HCT116 (cell line): ENCODE data around the gene TFB1M.

ENCODE experiments used
- CTCF ChIP-seq, 3 experiments: fragments of 200-600 bp in 1 of 3; sonication (generic) in 1 of 3; IDR thresholded peaks in 2 of 3; conservative IDR thresholded peaks in 1 of 3; 2 replicates each; pipeline ENCODE4 v1.5.1; 2012 to 2017; ENCODE audit warnings: low read depth in 2 of 3, low read length in 2 of 3, antibody characterized with exemption in 1 of 3, borderline replicate concordance in 1 of 3, control low read depth in 1 of 3, mild to moderate bottlenecking in 1 of 3, mixed read lengths in 1 of 3, mixed run types in 1 of 3, moderate library complexity in 1 of 3; ENCODE audit not compliant: insufficient read depth in 1 of 3
- JUND ChIP-seq: IDR thresholded peaks from 2 replicates; pipeline ENCODE4 v1.6.1; 2012
- SRF ChIP-seq: IDR thresholded peaks from 2 replicates; pipeline ENCODE4 v1.6.1; 2012; ENCODE audit warnings: low read depth
- TF ChIP-seq, protein P1 (sequence below): IDR thresholded peaks from 2 replicates; pipeline ENCODE4 v1.6.1; 2012; ENCODE audit warnings: low read depth

DNA sequence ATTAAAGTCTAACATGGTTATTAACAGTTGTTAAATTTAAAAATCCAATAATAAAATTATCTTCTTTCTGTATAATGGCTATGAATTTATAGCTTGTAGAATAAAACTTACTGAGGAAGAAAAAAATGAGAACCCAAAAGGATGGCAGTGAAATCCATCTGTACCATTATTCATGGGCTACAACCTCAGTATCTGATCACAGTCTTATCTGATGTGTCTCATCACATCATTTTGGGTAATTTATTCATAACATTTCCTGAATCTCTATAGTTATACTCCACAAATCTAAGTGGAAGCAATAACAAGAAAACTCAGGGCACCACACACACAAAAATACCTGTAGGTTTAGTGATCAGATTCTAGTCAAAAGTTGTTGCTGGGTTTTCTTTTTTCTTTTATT lies 43.1 kb downstream of the TFB1M start:
- no peak for TF ChIP-seq JUND
- TF ChIP-seq, protein P1, sequence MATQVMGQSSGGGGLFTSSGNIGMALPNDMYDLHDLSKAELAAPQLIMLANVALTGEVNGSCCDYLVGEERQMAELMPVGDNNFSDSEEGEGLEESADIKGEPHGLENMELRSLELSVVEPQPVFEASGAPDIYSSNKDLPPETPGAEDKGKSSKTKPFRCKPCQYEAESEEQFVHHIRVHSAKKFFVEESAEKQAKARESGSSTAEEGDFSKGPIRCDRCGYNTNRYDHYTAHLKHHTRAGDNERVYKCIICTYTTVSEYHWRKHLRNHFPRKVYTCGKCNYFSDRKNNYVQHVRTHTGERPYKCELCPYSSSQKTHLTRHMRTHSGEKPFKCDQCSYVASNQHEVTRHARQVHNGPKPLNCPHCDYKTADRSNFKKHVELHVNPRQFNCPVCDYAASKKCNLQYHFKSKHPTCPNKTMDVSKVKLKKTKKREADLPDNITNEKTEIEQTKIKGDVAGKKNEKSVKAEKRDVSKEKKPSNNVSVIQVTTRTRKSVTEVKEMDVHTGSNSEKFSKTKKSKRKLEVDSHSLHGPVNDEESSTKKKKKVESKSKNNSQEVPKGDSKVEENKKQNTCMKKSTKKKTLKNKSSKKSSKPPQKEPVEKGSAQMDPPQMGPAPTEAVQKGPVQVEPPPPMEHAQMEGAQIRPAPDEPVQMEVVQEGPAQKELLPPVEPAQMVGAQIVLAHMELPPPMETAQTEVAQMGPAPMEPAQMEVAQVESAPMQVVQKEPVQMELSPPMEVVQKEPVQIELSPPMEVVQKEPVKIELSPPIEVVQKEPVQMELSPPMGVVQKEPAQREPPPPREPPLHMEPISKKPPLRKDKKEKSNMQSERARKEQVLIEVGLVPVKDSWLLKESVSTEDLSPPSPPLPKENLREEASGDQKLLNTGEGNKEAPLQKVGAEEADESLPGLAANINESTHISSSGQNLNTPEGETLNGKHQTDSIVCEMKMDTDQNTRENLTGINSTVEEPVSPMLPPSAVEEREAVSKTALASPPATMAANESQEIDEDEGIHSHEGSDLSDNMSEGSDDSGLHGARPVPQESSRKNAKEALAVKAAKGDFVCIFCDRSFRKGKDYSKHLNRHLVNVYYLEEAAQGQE = no peak
- TF ChIP-seq CTCF (IDR thresholded peaks at IDR 0.05 in 2 of 3, conservative IDR thresholded peaks at IDR 0.05 in 1 of 3; ENCODE audit: borderline replicate concordance in 1 of 3, insufficient read depth in 1 of 3, low read depth in 2 of 3, low read length in 2 of 3) = no peak
- no peak for TF ChIP-seq SRF
